SJCRH30 (cell line): Measurements from ENCODE around the gene TPX2. TPM values are rescaled to one million over a fixed set of nuclear protein-coding genes. Genes with fewer than 3 reads are reported as not detected.

Experiments
- DNase-seq, 2 experiments: peaks; one replicate each; pipeline ENCODE4 v3.0.0-alpha.2; 2015 to 2020
- H3K27ac ChIP-seq: fragments of 250-450 bp; sonication (Bioruptor Pico); 2 replicates; pipeline ENCODE4 v1.5.1; 2020; ENCODE audit warnings: mild to moderate bottlenecking, moderate library complexity
- H3K27me3 ChIP-seq: fragments of 250-450 bp; sonication (Bioruptor Pico); 2 replicates; pipeline ENCODE4 v1.5.1; 2020; ENCODE audit warnings: mild to moderate bottlenecking, moderate library complexity
- H3K36me3 ChIP-seq: fragments of 250-450 bp; sonication (Bioruptor Pico); 2 replicates; pipeline ENCODE4 v1.5.1; 2020; ENCODE audit warnings: mild to moderate bottlenecking, moderate library complexity
- H3K4me1 ChIP-seq: fragments of 250-450 bp; sonication (Bioruptor Pico); 2 replicates; pipeline ENCODE4 v1.5.1; 2020; ENCODE audit warnings: mild to moderate bottlenecking, moderate library complexity
- H3K4me3 ChIP-seq: fragments of 250-450 bp; sonication (Bioruptor Pico); 2 replicates; pipeline ENCODE4 v1.5.1; 2020; ENCODE audit warnings: mild to moderate bottlenecking, moderate library complexity
- H3K9me3 ChIP-seq: fragments of 250-450 bp; sonication (Bioruptor Pico); replicated peaks from 2 replicates; pipeline ENCODE4 v1.5.1; 2020; ENCODE audit warnings: mild to moderate bottlenecking, moderate library complexity
- total RNA-seq: library from RNA; depleted of rRNA; stranded (reverse); fragments of >200 nt; shearing (Covaris generic); gene quantifications from 2 replicates; pipeline ENCODE4 v1.2.3, GENCODE V29; 2014

The TPX2 gene
- total RNA-seq, 1 experiment from 2014 or later: 237 TPM

GRCh38 chr20:31700747-31701146 lies 38.3 kb upstream of the TPX2 start:
- Histone ChIP-seq H3K27me3 (no peaks in the 10 kb centered on the region), H3K4me3 (no peak overlapping the region), H3K4me1 (peaks cover 30% of the 10 kb centered on the region), H3K9me3 (no peaks in the 10 kb centered on the region), H3K27ac (no peak overlapping the region), H3K36me3 (peaks cover 10% of the 10 kb centered on the region)
- no peak for DNase-seq

GRCh38 chr20:31701591-31701990 lies 37.5 kb upstream of the TPX2 start:
- Histone ChIP-seq H3K27me3 (no peaks in the 10 kb centered on the region), H3K4me3 (no peak overlapping the region), H3K27ac (no peak overlapping the region), H3K4me1 (peaks cover 27% of the 10 kb centered on the region), H3K9me3 (no peaks in the 10 kb centered on the region), H3K36me3 (peaks cover 18% of the 10 kb centered on the region)
- DNase-seq: no peak

- no peaks in the 10 kb centered on the region for H3K27me3 ChIP-seq
- no peaks in the 10 kb centered on the region for H3K9me3 ChIP-seq
- DNase-seq: no peak
- H3K36me3 ChIP-seq: peaks cover 27% of the 10 kb centered on the region
- H3K4me1 ChIP-seq: peaks cover 23% of the 10 kb centered on the region
- H3K27ac ChIP-seq: no peak overlapping the region
- no peak overlapping the region for H3K4me3 ChIP-seq
Measured at GRCh38 chr20:31704225-31705119, 34.6 kb upstream of the TPX2 start.

- H3K27me3 ChIP-seq: no peaks in the 10 kb centered on the region
Measured at GRCh38 chr20:31705191-31705590, 33.9 kb upstream of the TPX2 start.

GRCh38 chr20:31705598-31706597 lies 33.2 kb upstream of the TPX2 start:
- H3K4me1 ChIP-seq: peaks cover 17% of the 10 kb centered on the region
- no peaks in the 10 kb centered on the region for H3K27me3 ChIP-seq
- H3K9me3 ChIP-seq: no peaks in the 10 kb centered on the region
- no peak overlapping the region for H3K4me3 ChIP-seq
- H3K36me3 ChIP-seq: peaks cover 27% of the 10 kb centered on the region
- H3K27ac ChIP-seq: no peak overlapping the region
- no peak for DNase-seq

More at GRCh38 chr20:31705191-31705590, 33.9 kb upstream of the TPX2 start:
- Histone ChIP-seq H3K36me3 (peaks cover 27% of the 10 kb centered on the region), H3K9me3 (no peaks in the 10 kb centered on the region), H3K4me3 (no peak overlapping the region), H3K27ac (no peak overlapping the region), H3K4me1 (peaks cover 17% of the 10 kb centered on the region)
- DNase-seq: no peak

- no peak for DNase-seq
- Histone ChIP-seq H3K27me3 (no peaks in the 10 kb centered on the region), H3K4me1 (peaks cover 20% of the 10 kb centered on the region), H3K9me3 (no peaks in the 10 kb centered on the region), H3K36me3 (peaks cover 28% of the 10 kb centered on the region), H3K4me3 (no peak overlapping the region), H3K27ac (no peak overlapping the region)
Measured at GRCh38 chr20:31706607-31707257, 32.4 kb upstream of the TPX2 start.

GRCh38 chr20:31707258-31707615 lies 31.9 kb upstream of the TPX2 start:
- H3K36me3 ChIP-seq: peaks cover 28% of the 10 kb centered on the region
- no peaks in the 10 kb centered on the region for H3K27me3 ChIP-seq
- no peak overlapping the region for H3K4me3 ChIP-seq
- DNase-seq: no peak
- no peak overlapping the region for H3K27ac ChIP-seq
- H3K4me1 ChIP-seq: peaks cover 25% of the 10 kb centered on the region
- H3K9me3 ChIP-seq: no peaks in the 10 kb centered on the region

- peak; percentile 91 to 93 for DNase-seq
- peaks cover 35% of the 10 kb centered on the region for H3K4me1 ChIP-seq
- peaks cover 28% of the 10 kb centered on the region for H3K36me3 ChIP-seq
- H3K27me3 ChIP-seq: no peaks in the 10 kb centered on the region
- no peak overlapping the region for H3K4me3 ChIP-seq
- peak overlapping the region; percentile 18 for H3K27ac ChIP-seq
- H3K9me3 ChIP-seq: no peaks in the 10 kb centered on the region
Measured at GRCh38 chr20:31707994-31708735, 30.9 kb upstream of the TPX2 start.

GRCh38 chr20:31708736-31709534 lies 30.2 kb upstream of the TPX2 start:
- Histone ChIP-seq H3K4me3 (no peak overlapping the region), H3K27ac (no peak overlapping the region), H3K27me3 (no peaks in the 10 kb centered on the region), H3K4me1 (peaks cover 42% of the 10 kb centered on the region), H3K9me3 (no peaks in the 10 kb centered on the region), H3K36me3 (peaks cover 29% of the 10 kb centered on the region)
- no peak for DNase-seq

GRCh38 chr20:31709939-31710338 lies 29.2 kb upstream of the TPX2 start:
- no peak for DNase-seq
- Histone ChIP-seq H3K4me1 (peaks cover 45% of the 10 kb centered on the region), H3K36me3 (peaks cover 37% of the 10 kb centered on the region), H3K4me3 (no peak overlapping the region), H3K27ac (no peak overlapping the region), H3K27me3 (no peaks in the 10 kb centered on the region), H3K9me3 (no peaks in the 10 kb centered on the region)

- Histone ChIP-seq H3K27ac (no peak overlapping the region), H3K4me1 (peaks cover 43% of the 10 kb centered on the region), H3K9me3 (no peaks in the 10 kb centered on the region), H3K27me3 (no peaks in the 10 kb centered on the region), H3K4me3 (no peak overlapping the region), H3K36me3 (peaks cover 35% of the 10 kb centered on the region)
- DNase-seq: no peak
Measured at GRCh38 chr20:31710423-31711108, 28.5 kb upstream of the TPX2 start.

- Histone ChIP-seq H3K4me1 (peaks cover 43% of the 10 kb centered on the region), H3K27me3 (no peaks in the 10 kb centered on the region), H3K27ac (peak overlapping the region; percentile 80; the same call in 1 of the 2 replicates), H3K4me3 (no peak overlapping the region), H3K36me3 (peaks cover 28% of the 10 kb centered on the region), H3K9me3 (no peaks in the 10 kb centered on the region)
- no peak for DNase-seq
Measured at GRCh38 chr20:31711179-31712111, 27.6 kb upstream of the TPX2 start.
